Activated CD4-positive, alpha-beta T cell treated with anti-CD3 and anti-CD28 coated beads, Interleukin-2, Interleukin-4, amounts not matched to agents 100 ng/mL and 50 ng/mL, durations not matched to agents 16 hours and 8 hours (primary cell): Measurements from ENCODE around the gene RNF4.
"Not testable (repeated sequence)": the region's sequence is repeated elsewhere in the genome, so short reads cannot be mapped to it uniquely, and the experiment has no call there.

Source experiments
- DNase-seq: peaks from one replicate; pipeline ENCODE4 v3.0.0-alpha.2; 2020; ENCODE audit warnings: low spot score

The RNF4 gene

DNA sequence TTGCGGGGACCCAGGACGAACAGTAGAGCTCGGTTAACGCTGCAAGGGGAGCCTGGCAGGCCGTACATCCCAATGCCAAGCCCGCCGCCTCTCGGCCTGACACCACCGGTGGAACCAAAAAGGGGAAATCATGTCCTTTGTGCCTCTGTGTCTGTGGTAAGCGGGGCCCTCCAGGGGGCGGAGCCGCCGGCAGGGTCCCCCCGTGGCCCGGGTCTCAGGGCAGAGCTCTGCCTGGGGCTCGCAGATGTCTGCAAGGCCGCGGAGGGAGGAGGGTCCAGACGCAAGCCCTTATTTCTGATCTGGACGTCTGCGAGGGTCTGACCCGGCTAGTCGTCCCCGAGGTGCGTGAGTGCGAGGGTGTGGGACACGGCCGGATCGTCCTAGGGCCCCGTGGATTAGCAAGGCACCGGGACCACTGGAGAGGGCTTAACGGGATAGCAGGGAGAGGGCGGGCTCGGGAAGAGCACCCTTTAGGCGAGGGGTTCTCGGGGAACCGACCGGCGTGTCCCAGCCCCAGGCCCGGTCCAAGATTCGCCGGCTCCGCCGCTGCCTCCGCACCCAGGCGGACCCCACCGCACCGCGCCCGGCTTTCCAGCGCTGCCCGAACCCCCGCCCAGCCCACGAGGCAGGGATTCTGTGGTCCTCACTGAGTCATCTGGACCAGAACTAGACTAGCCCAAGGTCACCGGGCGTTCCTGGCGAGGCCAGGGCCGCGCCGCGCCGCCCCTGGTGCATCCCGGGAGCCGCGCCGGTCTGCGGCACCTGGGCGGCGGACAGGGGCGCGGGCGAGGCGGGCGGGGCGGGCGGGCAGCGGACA, 66.7 kb downstream of the RNF4 start:
- DNase-seq = peak; percentile 28

DNA sequence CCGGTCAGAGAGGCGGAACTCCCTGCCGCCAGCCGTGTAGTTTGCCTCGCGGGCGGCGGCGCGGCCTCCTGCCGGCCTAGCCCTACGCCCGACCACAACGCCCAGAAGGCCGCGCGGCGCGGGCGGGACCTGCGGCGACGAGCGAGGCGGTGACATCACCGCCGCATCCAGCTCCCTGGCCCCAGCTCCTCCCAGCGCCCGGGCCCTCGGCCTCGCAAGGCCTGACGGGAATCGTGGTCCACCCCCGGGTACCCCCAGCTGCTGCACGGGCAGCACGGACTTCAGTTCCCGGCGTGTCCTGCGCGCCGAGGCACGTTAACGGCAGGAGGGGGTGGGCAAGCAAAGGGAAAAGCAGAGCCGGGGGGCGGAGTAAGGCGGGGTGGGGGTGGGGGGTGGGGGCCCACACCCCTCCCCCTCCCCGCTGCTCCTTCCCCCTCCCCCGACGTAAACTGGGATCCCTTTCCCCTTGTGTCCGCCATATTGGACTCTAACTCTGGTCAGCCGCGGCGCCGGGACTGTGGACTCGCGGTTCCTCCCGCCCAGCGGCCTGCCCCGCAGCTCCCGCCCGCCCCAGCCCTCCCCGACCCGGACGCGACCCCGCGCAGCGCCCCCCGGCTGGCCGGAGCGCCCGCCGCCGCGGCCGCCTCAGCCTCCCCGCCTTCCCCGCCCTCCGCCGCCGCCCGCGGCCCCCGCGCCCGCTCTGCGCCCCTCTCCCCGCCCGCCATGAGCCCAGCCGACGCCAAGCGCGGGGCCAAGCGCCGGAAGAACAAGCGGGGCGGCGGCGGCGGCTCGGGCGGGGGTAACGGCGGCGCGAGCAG, 67.5 kb downstream of the RNF4 start, which contains the start of gene FAM193A:
Gene FAM193A (plus strand): TSS at position 455 of the 818 bp plus-strand sequence. CDS start 269 bp downstream, at position 724.
- peak; percentile 100 for DNase-seq

DNA sequence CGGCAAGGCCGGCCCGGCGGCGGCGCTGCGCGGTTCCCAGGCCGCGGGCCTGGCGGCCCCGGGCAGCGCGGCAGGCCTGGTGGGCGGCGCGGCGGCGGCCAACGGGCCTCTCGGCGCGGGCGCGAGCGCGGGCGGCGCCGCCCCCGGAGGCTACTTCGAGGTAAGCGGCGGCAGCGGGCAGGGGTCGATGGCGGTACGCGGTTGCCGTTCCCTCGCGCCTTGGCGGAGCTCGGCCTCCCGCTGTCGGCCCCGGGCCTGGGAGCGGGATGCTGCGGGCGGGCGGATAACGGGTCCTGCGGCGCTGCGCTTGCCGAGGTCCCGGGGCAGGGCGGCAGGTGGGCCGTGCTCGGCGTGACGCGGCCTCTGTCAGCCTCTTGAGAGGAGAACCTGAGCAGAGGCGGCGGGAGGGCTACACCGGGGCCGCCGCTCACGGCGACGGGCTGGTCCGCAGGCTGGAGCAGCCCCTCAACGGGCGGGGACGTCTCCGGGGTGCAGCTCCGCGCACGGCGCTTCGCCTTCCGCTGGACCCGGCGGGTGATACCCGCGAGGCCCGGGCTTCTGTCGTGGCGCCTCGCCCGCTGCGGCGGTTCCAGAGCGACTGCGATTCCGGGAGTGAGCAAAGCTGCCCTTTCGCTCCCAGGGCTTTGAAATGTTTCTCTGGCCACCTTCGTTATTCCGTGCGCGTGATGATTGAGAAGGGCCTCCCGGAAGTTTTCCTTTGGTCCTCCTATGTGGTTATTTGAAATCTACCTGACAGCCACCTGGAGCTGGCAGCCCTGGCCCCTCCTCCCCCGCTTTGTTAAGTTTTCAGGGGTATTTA, 68.3 kb downstream of the RNF4 start:
- peak; percentile 38 for DNase-seq

DNA sequence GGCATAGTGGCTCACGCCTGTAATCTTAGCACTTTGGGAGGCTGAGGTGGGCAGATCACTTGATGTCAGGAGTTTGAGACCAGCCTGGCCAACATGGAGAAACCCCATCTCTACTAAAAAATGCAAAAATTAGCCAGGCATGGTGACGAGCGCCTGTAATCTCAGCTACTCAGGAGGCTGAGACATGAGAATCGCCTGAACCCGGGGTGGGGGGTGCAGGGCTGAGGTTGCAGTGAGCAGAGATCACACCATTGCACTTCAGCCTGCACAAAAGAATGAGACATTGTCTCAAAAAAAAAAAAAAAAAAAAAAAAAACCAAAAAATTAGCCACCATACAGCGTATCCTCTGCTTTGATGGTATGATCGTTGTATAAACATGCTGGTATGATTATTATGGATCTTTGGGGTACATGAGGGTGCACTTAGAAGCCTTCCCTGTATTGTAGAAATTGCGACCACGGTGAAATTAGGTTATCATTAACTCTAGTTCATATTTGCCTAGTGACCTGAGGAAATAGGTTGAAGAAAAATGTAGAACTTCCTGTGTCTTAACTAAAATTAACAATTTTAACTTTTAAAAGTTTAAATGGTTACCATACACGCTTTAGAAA, 74.8 kb downstream of the RNF4 start:
- DNase-seq = not testable (repeated sequence)

DNA sequence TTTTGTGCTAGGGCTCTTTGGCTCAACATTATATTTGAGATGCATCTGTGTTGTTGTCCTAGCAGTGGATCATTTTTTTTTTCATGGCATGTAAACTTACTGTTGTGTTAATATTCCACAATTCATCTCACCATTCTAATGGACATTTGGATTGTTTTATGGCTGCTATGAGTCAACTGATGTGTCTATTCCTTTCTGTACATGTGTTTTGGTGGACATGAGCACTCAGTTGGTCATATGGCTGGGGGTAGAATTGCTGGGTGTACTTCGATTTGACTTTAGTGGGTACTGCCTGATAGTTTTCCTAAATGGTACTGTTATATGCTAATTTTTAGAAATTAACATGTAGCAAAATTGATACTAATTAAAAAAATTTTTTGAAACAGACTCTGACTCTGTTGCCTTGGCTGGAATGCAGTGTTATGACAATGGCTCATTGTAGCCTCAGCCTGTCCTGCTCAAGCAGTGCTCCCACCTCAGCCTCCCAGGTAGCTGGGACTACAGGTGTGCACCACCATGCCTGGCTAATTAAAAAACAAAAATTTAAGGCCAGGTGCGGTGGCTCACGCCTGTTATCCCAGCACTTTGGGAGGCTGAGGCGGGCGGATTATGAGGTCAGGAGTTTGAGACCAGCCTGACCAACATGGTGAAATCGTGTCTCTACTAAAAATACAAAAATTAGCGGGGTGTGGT, 76.6 kb downstream of the RNF4 start:
- DNase-seq = no peak

DNA sequence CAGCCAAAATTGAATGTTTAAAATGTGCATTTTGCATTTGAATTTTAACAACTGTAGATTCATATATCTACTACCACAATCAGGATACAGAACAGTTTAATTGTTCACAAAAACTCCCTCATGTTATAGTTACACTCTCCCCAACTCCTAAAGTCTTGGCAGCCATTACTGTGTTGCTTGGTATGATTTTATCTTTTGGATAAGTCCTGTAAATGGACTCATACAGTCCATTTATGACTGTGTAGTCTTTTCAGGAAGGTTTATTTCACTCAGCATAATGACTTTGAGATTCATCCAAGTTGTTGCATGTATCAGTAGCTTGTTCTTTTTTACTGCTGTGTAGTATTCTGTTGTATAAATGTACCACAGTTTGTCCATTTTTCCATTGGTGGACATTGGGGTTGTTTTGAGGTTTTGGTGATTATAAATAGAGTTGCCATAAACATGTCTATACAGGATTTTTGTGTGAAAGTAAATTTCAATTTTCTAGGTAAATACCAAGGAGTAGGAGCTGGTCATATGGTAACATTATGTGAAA, 77.4 kb downstream of the RNF4 start:
- no peak for DNase-seq

DNA sequence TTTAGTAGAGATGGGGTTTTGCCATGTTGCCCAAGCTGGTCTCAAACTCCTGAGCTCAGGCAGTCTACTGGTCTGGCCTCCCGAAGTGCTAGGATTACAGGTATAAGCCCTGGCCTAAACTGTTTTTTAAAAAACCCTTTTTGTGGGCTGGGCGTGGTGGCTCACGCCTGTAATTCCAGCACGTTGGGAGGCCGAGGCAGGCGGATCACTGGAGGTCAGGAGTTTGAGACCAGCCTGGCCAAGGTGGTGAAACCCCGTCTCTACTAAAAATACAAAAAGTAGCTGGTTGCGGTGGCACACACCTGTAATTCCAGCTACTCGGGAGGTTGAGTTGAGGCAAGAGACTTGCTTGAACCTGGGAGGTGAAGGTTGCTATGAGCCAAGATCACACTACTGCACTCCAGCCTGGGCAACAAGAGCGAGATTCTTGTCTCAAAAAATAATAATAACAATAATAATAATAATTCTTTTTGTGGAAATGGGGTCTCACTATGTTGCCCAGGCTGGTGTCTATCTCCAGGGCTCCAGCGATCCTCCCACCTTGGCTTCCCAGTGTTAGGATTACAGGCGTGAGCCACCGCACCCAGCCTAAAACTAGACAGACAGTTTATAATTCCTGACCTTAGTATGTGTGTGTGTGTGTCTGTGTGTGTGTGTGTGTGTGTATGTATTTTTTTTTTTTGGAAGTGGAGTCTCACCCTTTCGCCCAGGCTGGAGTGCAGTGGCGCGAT, 78.2 kb downstream of the RNF4 start:
- DNase-seq = not testable (repeated sequence)

DNA sequence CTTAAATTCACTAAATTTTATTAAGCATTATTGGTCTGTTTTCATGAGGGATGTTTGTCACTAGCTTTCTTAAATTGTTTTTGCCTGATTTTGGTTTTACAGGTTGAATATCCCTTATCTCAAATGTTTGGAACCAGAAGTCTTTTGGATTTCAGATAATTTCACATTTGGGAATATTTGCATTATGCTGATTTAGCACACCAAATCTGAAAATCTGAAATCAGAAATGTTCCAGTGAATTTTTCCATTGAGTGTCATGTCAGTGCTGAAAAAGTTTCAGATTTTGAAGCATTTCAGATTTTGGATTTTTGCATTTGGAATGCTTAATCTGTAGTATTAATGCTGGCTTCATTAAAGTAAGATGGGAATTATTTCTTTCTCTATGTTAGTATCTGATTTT, 82.2 kb downstream of the RNF4 start:
- no peak for DNase-seq

DNA sequence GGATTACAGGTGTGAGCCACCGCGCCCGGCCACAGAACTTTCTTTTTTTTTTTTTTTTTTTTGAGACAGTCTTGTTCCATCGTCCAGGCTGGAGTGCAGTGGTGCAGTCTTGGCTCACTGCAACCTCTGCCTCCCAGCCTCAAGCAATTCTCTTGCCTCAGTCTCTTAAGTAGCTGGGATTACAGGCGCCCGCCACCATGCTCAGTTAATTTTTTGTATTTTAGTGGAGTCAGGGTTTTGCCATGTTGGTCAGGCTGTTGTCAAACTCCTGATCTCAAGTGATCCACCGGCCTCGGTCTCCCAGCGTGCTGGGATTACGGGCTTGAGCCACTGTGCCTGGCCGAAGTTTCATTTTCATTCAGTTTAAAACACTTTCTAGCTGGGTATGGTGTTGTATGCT, 83.9 kb downstream of the RNF4 start:
- DNase-seq = no peak

DNA sequence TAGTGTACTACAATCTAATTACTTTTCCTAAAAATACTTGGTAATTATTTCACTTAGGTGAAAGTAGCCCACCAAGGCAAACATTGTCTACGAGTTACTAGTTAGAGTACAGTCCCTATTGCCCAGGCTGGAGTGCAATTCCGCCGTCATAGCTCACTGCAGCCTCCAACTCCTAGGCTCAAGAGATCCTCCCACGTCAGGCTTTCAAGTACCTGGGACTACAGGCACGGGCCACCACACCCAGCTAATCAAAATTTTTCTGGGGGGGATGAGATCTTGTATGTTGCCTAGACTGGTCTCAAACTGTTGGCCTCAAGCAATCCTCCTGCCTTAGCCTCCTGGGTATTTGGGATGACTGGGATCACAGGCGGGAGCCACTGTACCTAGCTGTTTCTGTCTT, 89.4 kb downstream of the RNF4 start:
- no peak for DNase-seq

DNA sequence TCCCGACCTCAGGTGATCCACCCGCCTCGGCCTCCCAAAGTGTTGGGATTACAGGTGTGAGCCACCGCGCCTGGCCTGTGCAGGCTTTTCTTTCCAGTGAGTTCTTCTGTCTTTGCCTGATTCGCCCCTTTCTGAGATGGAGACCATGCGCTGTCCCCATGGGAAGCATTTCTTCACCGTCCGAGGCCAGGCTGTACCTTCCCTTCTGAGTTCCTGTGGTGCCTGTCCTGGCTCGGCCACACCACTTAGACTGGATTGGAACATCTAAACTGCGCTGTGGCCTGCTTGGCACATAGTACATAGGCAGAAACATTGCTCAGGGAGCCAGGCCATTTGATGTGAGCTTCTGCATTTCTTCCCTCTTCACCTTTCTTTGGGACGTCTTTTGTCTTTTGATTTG, 91.3 kb downstream of the RNF4 start:
- no peak for DNase-seq
